Tibial nerve (tissue), 3 donors: ENCODE results near the gene DNAI7.

Source experiments
- CTCF ChIP-seq, 5 experiments: fragments of 200-600 bp in 3 of 5; fragments of 450-650 bp in 2 of 5; sonication (generic) in 3 of 5; IDR thresholded peaks; one replicate each; pipeline ENCODE4 v1.5.1; 2016 to 2019; ENCODE audit warnings: antibody characterized with exemption in 5 of 5, mild to moderate bottlenecking in 3 of 5, moderate library complexity in 2 of 5
- POLR2A ChIP-seq, 2 donors: fragments of 450-650 bp; IDR thresholded peaks; one replicate each; pipeline ENCODE4 v1.6.1; 2017; ENCODE audit warnings: antibody characterized with exemption in 2 of 2, mild to moderate bottlenecking in 2 of 2, moderate library complexity in 2 of 2

GRCh38 chr12:25213338-25213737 is 18.4 kb upstream of the DNAI7 start:
- TF ChIP-seq CTCF (IDR thresholded peaks at IDR 0.05) (no peak), POLR2A (IDR thresholded peaks at IDR 0.05) (no peak)
